Activated CD8-positive, alpha-beta T cell treated with anti-CD3 and anti-CD28 coated beads, Interleukin-2, amount 10 ng/mL, durations not matched to agents 7 days and 5 days (primary cell): ENCODE results near the gene DAPK2. TPM values are rescaled to one million over a fixed set of nuclear protein-coding genes. Genes with fewer than 3 reads are reported as not detected.

Experiments used
- ATAC-seq: fragments of 150-1000 bp; cut with Tn5 transposase; one replicate; pipeline ENCODE4 v1.10.0; 2021; ENCODE audit warnings: moderate library complexity
- CTCF ChIA-PET: fragments of 350-600 bp; sonication (Branson Sonifier 250); formaldehyde crosslinking; loops from one replicate; lab custom pipeline; 2021; ENCODE audit warnings: antibody characterized with exemption; lab: Charles Lee
- POLR2A ChIA-PET: fragments of 350-600 bp; sonication (Branson Sonifier 250); formaldehyde crosslinking; loops from one replicate; lab custom pipeline; 2021; ENCODE audit warnings: antibody characterized with exemption; lab: Charles Lee
- DNase-seq: peaks from one replicate; pipeline ENCODE4 v3.0.0-alpha.2; 2020
- H3K27ac Mint-ChIP-seq: one replicate; pipeline ENCODE4 v1.8.0; 2021; ENCODE audit warnings: mild to moderate bottlenecking, mixed read lengths
- H3K27me3 Mint-ChIP-seq: one replicate; pipeline ENCODE4 v1.8.0; 2021; ENCODE audit warnings: low read depth, mixed read lengths
- H3K36me3 Mint-ChIP-seq: one replicate; pipeline ENCODE4 v1.8.0; 2021; ENCODE audit warnings: low read depth, mixed read lengths
- H3K4me1 Mint-ChIP-seq: one replicate; pipeline ENCODE4 v1.8.0; 2021; ENCODE audit warnings: low read depth, mixed read lengths
- H3K4me3 Mint-ChIP-seq: one replicate; pipeline ENCODE4 v1.8.0; 2021; ENCODE audit warnings: mild to moderate bottlenecking, mixed read lengths
- H3K9me3 Mint-ChIP-seq: one replicate; pipeline ENCODE4 v1.8.0; 2022; ENCODE audit warnings: mixed read lengths; ENCODE audit not compliant: insufficient read depth
- total RNA-seq, 2 experiments: library from RNA; stranded (reverse); gene quantifications; one replicate each; pipeline ENCODE4 v1.2.3, GENCODE V29; 2021

DAPK2 gene
- total RNA-seq, 2 experiments from 2014 or later: 1.3 to 1.5 TPM

DNA sequence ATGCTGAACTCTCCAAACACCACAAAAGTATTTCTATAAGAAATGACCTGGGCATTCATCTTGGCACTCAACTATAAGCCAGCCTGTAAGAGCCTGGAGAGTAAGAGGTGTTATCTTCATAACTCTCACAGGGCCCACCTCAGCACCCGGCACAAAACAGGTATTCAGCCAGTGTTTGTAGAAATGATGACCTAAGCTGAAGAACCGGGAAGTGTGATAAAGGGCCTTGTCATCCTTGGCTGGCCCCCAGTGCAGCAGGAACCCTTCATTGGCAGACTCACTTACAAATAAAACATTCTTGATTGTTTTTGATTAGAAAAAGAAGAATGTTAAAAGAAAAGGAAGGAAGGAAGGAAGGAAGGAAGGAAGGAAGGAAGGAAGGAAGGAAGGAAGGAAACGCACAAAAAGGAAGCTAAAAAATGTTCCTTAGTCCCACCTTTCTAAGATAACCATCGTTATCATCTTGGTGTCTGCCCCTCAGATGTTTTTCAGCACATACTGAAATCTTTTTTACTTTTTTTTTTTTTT, 52.1 kb downstream of the DAPK2 start:
- DNase-seq (no peak), ATAC-seq (no peak)
- Mint-ChIP-seq H3K36me3 (no peaks in the 10 kb centered on the region), H3K9me3 (no peaks in the 10 kb centered on the region), H3K27ac (no peak overlapping the region), H3K4me3 (no peak overlapping the region), H3K27me3 (no peaks in the 10 kb centered on the region), H3K4me1 (peaks cover 28% of the 10 kb centered on the region)
- ChIA-PET CTCF (interaction anchor here (1.0 to 1.5 kb wide), 2 partner anchors 49 kb away, joined by 4 to 5 read pairs; no protein-coding TSS in a partner anchor), POLR2A (no interaction called here)

DNA sequence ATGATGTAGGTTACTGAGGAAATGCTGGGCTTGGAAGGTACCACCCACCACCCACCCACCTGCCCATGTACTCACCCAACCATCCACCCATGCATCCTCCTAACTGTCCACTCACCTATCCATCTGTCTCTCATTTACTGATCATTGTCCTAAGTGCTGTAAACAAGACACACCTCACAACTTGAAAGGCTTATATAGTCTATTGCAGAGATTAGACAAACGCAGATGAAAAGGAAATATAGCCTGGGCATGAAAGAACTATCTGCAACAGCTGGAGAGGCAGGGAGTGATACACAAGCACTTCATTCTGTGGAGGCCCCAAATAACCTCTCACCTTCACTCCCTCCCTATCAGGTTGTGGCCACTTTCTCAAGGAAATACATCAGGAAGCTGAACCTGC, 54.0 kb downstream of the DAPK2 start:
- H3K27ac Mint-ChIP-seq: no peak overlapping the region
- peaks cover 16% of the 10 kb centered on the region for H3K4me1 Mint-ChIP-seq
- ATAC-seq (no peak), DNase-seq (no peak)
- no peaks in the 10 kb centered on the region for H3K36me3 Mint-ChIP-seq
- POLR2A ChIA-PET: no interaction called here
- no peaks in the 10 kb centered on the region for H3K9me3 Mint-ChIP-seq
- H3K27me3 Mint-ChIP-seq: no peaks in the 10 kb centered on the region
- CTCF ChIA-PET: interaction anchor here (0.5 to 1.8 kb wide), 5 partner anchors 9 to 172 kb away, joined by 3 to 6 read pairs (median 5); no protein-coding TSS in a partner anchor
- no peak overlapping the region for H3K4me3 Mint-ChIP-seq

DNA sequence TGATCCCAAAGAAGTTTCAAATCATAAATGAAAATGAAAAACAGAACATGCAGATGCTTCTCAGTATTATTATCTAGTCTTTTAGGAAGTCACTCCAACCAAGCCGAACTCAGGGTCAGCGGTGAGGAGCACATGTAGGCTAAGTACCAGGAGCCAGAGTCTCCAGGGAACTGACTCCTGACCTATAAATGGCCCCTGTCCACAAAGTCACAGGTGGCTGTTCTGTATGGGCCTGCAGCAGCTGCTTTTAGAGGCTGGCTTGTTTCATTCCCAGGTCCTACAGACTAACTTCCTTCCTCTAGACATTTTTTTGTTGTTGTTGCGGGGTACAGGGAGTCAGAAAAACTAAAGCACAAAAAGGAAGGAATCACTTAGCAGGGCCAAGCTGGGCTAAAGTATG, 54.6 kb downstream of the DAPK2 start:
- no peak overlapping the region for H3K27ac Mint-ChIP-seq
- no peak for ATAC-seq
- ChIA-PET POLR2A (no interaction called here), CTCF (interaction anchor here (0.5 to 1.8 kb wide), 5 partner anchors 10 to 173 kb away, joined by 3 to 6 read pairs (median 5); no protein-coding TSS in a partner anchor)
- no peaks in the 10 kb centered on the region for H3K36me3 Mint-ChIP-seq
- peaks cover 16% of the 10 kb centered on the region for H3K4me1 Mint-ChIP-seq
- H3K27me3 Mint-ChIP-seq: no peaks in the 10 kb centered on the region
- H3K4me3 Mint-ChIP-seq: no peak overlapping the region
- DNase-seq: no peak
- no peaks in the 10 kb centered on the region for H3K9me3 Mint-ChIP-seq

DNA sequence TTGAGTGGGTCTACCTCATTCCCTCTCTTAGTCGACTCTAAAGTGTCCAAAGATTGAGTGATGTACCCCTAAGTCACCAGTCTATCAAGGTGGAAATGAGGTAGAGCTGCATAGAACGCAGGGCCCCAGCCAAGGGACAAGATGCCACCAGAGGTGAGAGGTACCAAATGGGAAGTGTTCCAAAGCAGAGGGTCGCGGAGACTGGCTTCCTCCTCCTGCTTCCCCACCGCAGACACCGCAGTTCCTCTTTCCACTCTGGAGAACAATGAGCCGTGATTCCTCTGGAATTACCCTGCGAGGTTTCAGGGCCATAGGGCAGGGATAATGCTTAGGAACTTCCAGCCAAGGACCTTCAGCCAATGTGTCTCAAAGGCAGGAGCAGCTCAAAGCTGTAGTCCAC, 55.8 kb downstream of the DAPK2 start:
- CTCF ChIA-PET: no interaction called here
- ATAC-seq (no peak), DNase-seq (no peak)
- H3K4me1 Mint-ChIP-seq: peaks cover 15% of the 10 kb centered on the region
- POLR2A ChIA-PET: no interaction called here
- H3K4me3 Mint-ChIP-seq: no peak overlapping the region
- H3K36me3 Mint-ChIP-seq: no peaks in the 10 kb centered on the region
- no peaks in the 10 kb centered on the region for H3K9me3 Mint-ChIP-seq
- H3K27me3 Mint-ChIP-seq: no peaks in the 10 kb centered on the region
- H3K27ac Mint-ChIP-seq: no peak overlapping the region

DNA sequence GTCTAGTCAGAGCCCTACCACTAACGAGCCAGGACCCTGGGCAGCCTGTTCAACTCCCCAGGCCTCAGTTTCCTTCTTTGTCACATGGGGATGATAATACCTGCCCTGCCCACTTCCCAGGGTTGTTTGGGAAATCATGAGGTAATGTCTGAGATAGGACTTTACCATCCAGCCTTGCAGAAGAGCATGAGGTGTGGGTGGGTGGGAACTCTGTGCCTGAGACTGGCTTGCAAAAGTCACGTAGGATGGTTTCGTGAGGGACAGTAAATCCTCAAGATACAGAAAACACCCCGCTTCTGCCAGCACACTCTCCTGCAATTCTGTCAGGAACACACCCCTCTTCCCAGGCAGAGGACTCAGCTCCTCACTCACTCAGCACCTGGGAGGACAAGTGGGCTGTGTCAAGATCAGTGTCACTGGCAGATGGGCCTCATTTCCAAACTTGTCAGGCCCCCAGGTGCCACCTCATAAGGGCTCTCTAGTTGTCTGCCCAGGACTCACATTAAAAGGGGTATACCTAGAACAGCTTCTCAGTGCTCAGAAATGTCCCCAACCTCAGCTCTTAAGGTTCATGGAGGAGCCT, 58.4 kb downstream of the DAPK2 start:
- ATAC-seq (no peak), DNase-seq (no peak)
- Mint-ChIP-seq H3K4me1 (peaks cover 13% of the 10 kb centered on the region), H3K9me3 (no peaks in the 10 kb centered on the region), H3K27me3 (no peaks in the 10 kb centered on the region), H3K27ac (no peak overlapping the region), H3K36me3 (no peaks in the 10 kb centered on the region), H3K4me3 (no peak overlapping the region)
- ChIA-PET POLR2A (no interaction called here), CTCF (interaction anchor here (1.3 to 1.7 kb wide), 2 partner anchors 59 to 236 kb away, joined by 3 to 7 read pairs; partner anchors contain the start of gene DAPK2)

DNA sequence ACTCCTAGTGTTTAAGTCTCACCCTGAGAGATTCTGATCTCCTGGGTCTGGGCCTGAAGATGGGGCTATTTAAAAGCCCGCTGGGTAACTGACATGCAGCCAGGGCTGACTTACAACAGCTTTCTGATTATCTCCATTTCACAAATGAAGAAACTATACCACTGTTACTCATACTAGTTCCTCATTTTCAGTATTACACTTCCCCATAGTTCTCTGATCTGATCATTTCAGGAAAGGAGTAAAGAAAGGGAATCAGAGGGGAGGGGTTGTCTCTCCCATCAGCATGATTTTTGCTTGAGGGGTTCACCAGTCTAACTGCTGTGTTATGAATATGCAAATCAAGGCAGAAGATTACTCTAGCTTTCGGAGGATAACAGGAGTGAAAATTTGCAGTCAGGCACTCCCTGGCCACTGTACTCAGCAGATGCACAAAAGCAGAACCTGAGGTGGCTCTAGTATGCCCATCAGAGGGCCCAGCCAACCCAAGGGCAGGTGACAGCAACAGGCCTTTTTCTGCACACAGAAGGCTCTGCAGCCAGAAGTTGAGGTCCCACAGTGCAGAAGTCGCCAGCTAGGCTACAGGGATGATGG, 59.4 kb downstream of the DAPK2 start:
- no peak overlapping the region for H3K27ac Mint-ChIP-seq
- no peaks in the 10 kb centered on the region for H3K9me3 Mint-ChIP-seq
- ATAC-seq: no peak

DNA sequence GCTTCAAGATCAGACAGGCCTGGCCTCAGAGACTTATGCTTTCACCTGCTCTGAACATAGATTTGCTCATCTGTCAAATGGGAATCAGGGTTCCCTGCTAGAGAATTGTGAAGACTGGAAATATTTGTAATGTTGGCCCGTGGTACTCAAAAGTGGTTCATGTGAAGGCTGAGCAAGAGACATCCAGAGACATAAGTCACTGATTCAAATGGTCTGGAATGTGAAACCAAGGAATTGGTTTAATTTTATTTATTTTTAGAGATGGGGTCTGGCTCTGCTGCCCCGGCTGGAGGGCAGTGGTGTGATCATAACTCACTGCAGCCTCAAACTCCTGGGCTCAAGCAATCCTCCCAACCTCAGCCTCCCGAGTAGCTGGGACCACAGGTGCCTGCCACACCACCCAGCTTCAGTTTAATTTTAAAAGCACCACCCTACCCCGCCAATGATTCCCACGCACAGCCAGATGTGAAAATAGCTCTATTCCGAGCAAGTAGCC, 60.1 kb downstream of the DAPK2 start:
- no peaks in the 10 kb centered on the region for H3K9me3 Mint-ChIP-seq
- DNase-seq (no peak), ATAC-seq (no peak)
- no peaks in the 10 kb centered on the region for H3K27me3 Mint-ChIP-seq
- H3K36me3 Mint-ChIP-seq: no peaks in the 10 kb centered on the region
- no peak overlapping the region for H3K4me3 Mint-ChIP-seq
- H3K4me1 Mint-ChIP-seq: peaks cover 13% of the 10 kb centered on the region
- ChIA-PET CTCF (interaction anchor here (1.0 kb wide), 1 partner anchor 27 kb away, joined by 5 read pairs; no protein-coding TSS in a partner anchor), POLR2A (interaction anchor here (0.8 kb wide), 1 partner anchor 27 kb away, joined by 3 read pairs; no protein-coding TSS in a partner anchor)
- H3K27ac Mint-ChIP-seq: no peak overlapping the region

More for the DNA sequence above, 59.4 kb downstream of the DAPK2 start:
- POLR2A ChIA-PET: interaction anchor here (0.8 kb wide), 1 partner anchor 27 kb away, joined by 3 read pairs; no protein-coding TSS in a partner anchor
- CTCF ChIA-PET: no interaction called here
- Mint-ChIP-seq H3K36me3 (no peaks in the 10 kb centered on the region), H3K4me1 (peaks cover 13% of the 10 kb centered on the region), H3K4me3 (no peak overlapping the region), H3K27me3 (no peaks in the 10 kb centered on the region)
- DNase-seq: no peak

DNA sequence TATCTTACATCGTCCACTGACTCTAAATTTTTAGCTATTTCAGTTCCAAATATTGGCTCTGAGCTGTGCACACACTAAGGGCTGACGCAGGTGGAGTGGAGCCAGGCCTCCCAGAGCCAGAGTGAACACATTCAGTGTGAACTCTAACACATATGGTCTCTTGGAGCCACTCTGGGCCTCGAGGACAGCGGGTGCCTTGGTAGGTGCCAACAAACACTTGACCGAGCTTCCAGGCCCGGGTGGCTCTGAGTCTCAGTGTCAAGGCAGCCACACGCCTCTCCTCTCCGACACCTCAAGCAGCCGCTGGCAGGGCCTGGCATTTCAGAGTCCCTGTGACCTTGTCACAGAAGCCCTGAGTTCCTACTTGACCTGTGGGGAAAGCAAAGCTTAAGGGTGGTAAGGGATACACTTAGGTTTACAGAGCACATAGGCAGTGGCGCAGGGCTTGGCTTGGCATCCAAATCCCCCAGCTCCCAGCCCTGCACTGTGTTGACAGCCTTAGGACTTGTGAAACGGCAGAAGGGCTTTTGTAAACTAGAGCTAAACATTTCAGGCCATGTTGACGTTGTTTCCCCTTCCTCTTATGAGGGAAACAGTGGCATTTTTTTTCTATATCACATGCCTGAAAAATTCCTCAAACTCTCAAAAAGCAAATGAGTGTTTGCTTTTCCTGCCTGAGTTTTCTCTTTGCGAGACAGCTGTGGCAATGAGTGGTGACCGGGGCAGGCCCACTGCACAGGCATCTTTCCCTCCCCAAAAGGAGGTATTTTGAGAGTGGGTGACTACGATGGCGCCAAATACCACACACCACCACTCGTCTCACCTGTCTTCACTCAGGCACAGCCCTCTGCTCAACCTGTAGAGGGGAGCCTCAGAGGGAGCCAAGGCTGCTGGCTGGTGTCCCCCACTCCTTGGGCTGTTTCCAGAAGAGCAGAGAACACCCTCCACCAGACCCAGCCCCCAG, 60.8 kb downstream of the DAPK2 start:
- Mint-ChIP-seq H3K9me3 (no peaks in the 10 kb centered on the region), H3K36me3 (no peaks in the 10 kb centered on the region), H3K4me3 (no peak overlapping the region), H3K4me1 (peaks cover 7% of the 10 kb centered on the region), H3K27me3 (no peaks in the 10 kb centered on the region), H3K27ac (no peak overlapping the region)
- DNase-seq (no peak), ATAC-seq (no peak)
- ChIA-PET POLR2A (interaction anchor here (0.8 to 1.2 kb wide), 2 partner anchors 20 to 28 kb away, joined by 3 to 4 read pairs; no protein-coding TSS in a partner anchor), CTCF (interaction anchor here (0.6 to 1.0 kb wide), 2 partner anchors 28 to 152 kb away, joined by 3 to 5 read pairs; partner anchors contain the start of gene HERC1)

DNA sequence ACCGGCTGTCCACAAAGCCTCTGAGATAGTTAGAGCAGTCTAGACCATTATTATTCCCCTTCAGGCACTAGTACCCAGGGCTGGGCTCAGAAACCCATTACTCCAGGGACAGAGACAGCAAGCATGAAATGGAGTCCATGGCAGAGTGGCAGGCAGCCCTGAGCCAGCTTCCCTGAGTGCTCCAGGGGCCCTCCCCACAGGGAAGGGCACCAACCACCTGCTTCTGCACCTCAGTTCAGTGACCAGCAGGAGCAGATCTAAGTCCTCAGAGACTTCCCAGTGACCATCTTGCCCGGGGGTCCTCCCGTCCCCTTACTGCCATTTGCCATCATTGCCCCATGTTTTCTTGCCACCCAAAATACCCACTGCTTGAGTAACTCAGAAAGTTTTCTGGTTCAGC, 62.0 kb downstream of the DAPK2 start:
- DNase-seq (no peak), ATAC-seq (no peak)
- peaks cover 2% of the 10 kb centered on the region for H3K4me1 Mint-ChIP-seq
- ChIA-PET CTCF (interaction anchor here (0.6 to 0.9 kb wide), 2 partner anchors 150 to 375 kb away, joined by 3 read pairs; partner anchors contain the start of gene HERC1), POLR2A (interaction anchor here (1.2 kb wide), 1 partner anchor 22 kb away, joined by 4 read pairs; no protein-coding TSS in a partner anchor)
- H3K27ac Mint-ChIP-seq: no peak overlapping the region
- H3K36me3 Mint-ChIP-seq: no peaks in the 10 kb centered on the region
- H3K4me3 Mint-ChIP-seq: no peak overlapping the region
- H3K9me3 Mint-ChIP-seq: no peaks in the 10 kb centered on the region
- no peaks in the 10 kb centered on the region for H3K27me3 Mint-ChIP-seq

DNA sequence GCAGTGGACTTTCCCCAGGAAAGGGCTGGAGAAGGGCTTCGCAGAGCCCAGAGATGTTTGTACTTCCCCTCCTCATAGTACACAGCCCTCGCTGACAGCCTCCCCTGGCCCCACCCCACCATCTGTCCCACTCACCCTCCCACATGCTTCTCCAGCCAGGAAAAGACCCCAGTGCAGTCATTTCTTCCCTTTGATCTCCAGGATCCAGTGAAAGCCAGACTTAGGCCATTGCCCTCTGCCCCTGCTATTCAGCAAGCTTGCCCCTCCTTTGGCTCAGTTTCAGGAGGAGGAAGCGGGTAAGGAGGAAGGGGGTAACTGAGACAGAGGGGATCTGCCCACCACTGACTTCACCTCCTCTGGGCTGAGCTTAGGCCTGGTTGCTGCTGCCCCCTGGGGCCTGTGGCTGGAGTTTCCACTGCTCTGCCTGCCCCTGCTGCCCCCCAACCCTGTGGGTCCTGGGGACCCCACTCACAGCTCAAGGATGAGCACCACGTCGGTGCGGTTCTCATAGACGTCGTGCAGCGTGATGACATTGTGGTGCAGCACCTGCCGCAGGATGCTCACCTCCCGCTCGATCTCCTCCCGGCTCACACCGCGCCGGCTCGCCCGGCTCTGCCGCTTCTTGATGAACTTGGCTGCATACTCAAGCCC, 63.1 kb downstream of the DAPK2 start:
- no peak for DNase-seq
- Mint-ChIP-seq H3K36me3 (no peaks in the 10 kb centered on the region), H3K27me3 (no peaks in the 10 kb centered on the region), H3K9me3 (no peaks in the 10 kb centered on the region), H3K27ac (no peak overlapping the region), H3K4me1 (no peaks in the 10 kb centered on the region), H3K4me3 (no peak overlapping the region)
- POLR2A ChIA-PET: no interaction called here
- ATAC-seq: no peak
- CTCF ChIA-PET: interaction anchor here (0.9 to 3.7 kb wide), 5 partner anchors 38 to 233 kb away, joined by 3 to 16 read pairs (median 3); partner anchors contain the start of gene DAPK2
